NCI-H1092 treated with DMSO at 0.1 percent for 48 hours (cell line): ENCODE measurements around the gene GRIFIN.
"Not testable (repeated sequence)": the region's sequence is repeated elsewhere in the genome, so short reads cannot be mapped to it uniquely, and the experiment has no call there.

Source experiments
- DNase-seq: peaks from one replicate; lab custom pipeline; 2025; lab: John Stamatoyannopoulos, UW

GRIFIN gene

GRCh38 chr7:2453849-2454248 lies 22.3 kb downstream of the GRIFIN start:
- not testable (repeated sequence) for DNase-seq

GRCh38 chr7:2452643-2453270 lies 23.4 kb downstream of the GRIFIN start:
- no peak for DNase-seq

- DNase-seq: peak; percentile 36
These were observed 24.1 kb downstream of the GRIFIN start for GRCh38 chr7:2452074-2452507.

GRCh38 chr7:2451171-2452073 lies 24.8 kb downstream of the GRIFIN start:
- peak; percentile 79 for DNase-seq

- DNase-seq: no peak
These were observed 25.7 kb downstream of the GRIFIN start for GRCh38 chr7:2450198-2451107.

- DNase-seq: no peak
These were observed 29.5 kb downstream of the GRIFIN start for GRCh38 chr7:2446676-2447075.

GRCh38 chr7:2445898-2446555 lies 30.2 kb downstream of the GRIFIN start:
- DNase-seq: no peak

GRCh38 chr7:2445047-2445446 lies 31.2 kb downstream of the GRIFIN start:
- DNase-seq: no peak

GRCh38 chr7:2444476-2444875 lies 31.7 kb downstream of the GRIFIN start:
- DNase-seq: no peak

GRCh38 chr7:2443491-2443890 lies 32.7 kb downstream of the GRIFIN start:
- DNase-seq: no peak

GRCh38 chr7:2441430-2442058 lies 34.7 kb downstream of the GRIFIN start:
- DNase-seq: no peak

GRCh38 chr7:2440608-2441245 lies 35.5 kb downstream of the GRIFIN start:
- no peak for DNase-seq

- DNase-seq: no peak
These were observed 37.4 kb downstream of the GRIFIN start for GRCh38 chr7:2438775-2439174.

GRCh38 chr7:2438186-2438585 lies 38.0 kb downstream of the GRIFIN start:
- DNase-seq: no peak

- no peak for DNase-seq
These were observed 38.6 kb downstream of the GRIFIN start for GRCh38 chr7:2437537-2438148.

GRCh38 chr7:2437136-2437535 lies 39.1 kb downstream of the GRIFIN start:
- DNase-seq: no peak

GRCh38 chr7:2436341-2437104 lies 39.7 kb downstream of the GRIFIN start:
- no peak for DNase-seq

GRCh38 chr7:2435146-2435545 lies 41.1 kb downstream of the GRIFIN start:
- DNase-seq: no peak

- DNase-seq: no peak
These were observed 42.3 kb downstream of the GRIFIN start for GRCh38 chr7:2433713-2434550.
